ENCODE measurements around the gene KCNT2.
"Not testable (repeated sequence)": the region's sequence is repeated elsewhere in the genome, so short reads cannot be mapped to it uniquely, and the experiment has no call there.

DNA sequence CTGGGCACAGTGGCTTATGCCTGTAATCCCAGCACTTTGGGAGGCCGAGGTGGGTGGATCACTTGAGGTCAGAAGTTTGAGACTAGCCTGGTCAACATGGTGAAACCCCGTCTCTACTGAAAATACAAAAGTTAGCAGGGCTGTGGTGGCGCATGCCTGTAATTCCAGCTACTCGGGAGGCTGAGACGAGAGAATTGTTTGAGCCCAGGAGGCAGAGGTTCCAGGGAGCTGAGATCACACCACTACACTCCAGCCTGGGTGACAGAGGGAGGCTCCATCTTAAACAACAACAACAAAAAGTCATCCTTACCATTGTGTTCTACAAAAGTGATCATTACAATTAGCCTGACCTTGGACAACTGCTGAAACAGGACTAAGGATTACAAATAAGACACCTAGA is 31.1 kb upstream of the KCNT2 start:
- TF ChIP-seq CTCF, POLR2A (IDR thresholded peaks at IDR 0.05): not testable (repeated sequence)

All from esophagus squamous epithelium (tissue), 4 donors.